Progenitor cell of endocrine pancreas (in vitro differentiated cells): ENCODE measurements around the gene PXT1. TPM values are rescaled to one million over a fixed set of nuclear protein-coding genes. Genes with fewer than 3 reads are reported as not detected.

Source experiments
- DNase-seq: peaks from one replicate; pipeline ENCODE4 v3.0.0; 2021; ENCODE audit warnings: low spot score; ENCODE audit not compliant: unreplicated experiment
- H3K27ac Mint-ChIP-seq: 2 replicates; pipeline ENCODE4 v1.8.0; 2021; ENCODE audit warnings: mild to moderate bottlenecking, moderate library complexity, mixed read lengths
- H3K27me3 Mint-ChIP-seq: 2 replicates; pipeline ENCODE4 v1.8.0; 2021; ENCODE audit warnings: mixed read lengths
- H3K36me3 Mint-ChIP-seq: 2 replicates; pipeline ENCODE4 v1.8.0; 2022; ENCODE audit warnings: mixed read lengths; ENCODE audit not compliant: insufficient read depth
- H3K4me1 Mint-ChIP-seq: 2 replicates; pipeline ENCODE4 v1.8.0; 2021; ENCODE audit warnings: low read depth, mixed read lengths
- H3K4me3 Mint-ChIP-seq: 2 replicates; pipeline ENCODE4 v1.8.0; 2021; ENCODE audit warnings: low read depth, mild to moderate bottlenecking, moderate library complexity, mixed read lengths
- H3K9me3 Mint-ChIP-seq: 2 replicates; pipeline ENCODE4 v1.8.0; 2021; ENCODE audit warnings: low read depth, mixed read lengths
- CTCF ChIP-seq: fragments of 200-600 bp; sonication (generic); IDR thresholded peaks from one replicate; pipeline ENCODE4 v1.5.0; 2021; ENCODE audit warnings: antibody characterized with exemption, mild to moderate bottlenecking; ENCODE audit not compliant: unreplicated experiment
- total RNA-seq: library from RNA; stranded (reverse); gene quantifications from 2 replicates; pipeline ENCODE4 v1.2.1, GENCODE V29; 2021

The PXT1 gene
- total RNA-seq, 1 donor from 2014 or later = not detected

- Mint-ChIP-seq H3K36me3 (no peaks in the 10 kb centered on the region), H3K27me3 (peaks cover 32% of the 10 kb centered on the region), H3K27ac (no peak overlapping the region), H3K9me3 (no peaks in the 10 kb centered on the region), H3K4me1 (peaks cover 4% of the 10 kb centered on the region), H3K4me3 (peak overlapping the region; percentile 53)
- peak; percentile 98 for TF ChIP-seq CTCF
- DNase-seq = peak; percentile 67
Observed at GRCh38 chr6:36340618-36341454, 101.8 kb downstream of the PXT1 start.

Other genes starting within 250 kb of the PXT1 start
- 65.8 and 73.1 TPM in 2 replicates for gene BRPF3, start 246.1 kb downstream of the PXT1 start, total RNA-seq
- gene PNPLA1, start 172.8 kb downstream of the PXT1 start, total RNA-seq = not detected in 2 replicates
- 0.07 and 0.10 TPM in 2 replicates for gene BNIP5, start 106.0 kb downstream of the PXT1 start, total RNA-seq
- not detected in 2 replicates for gene ETV7, start 55.2 kb downstream of the PXT1 start, total RNA-seq
- gene KCTD20, start 146 bp upstream of the PXT1 start, total RNA-seq = 26.3 and 27.0 TPM in 2 replicates
- gene STK38, start 104.6 kb upstream of the PXT1 start, total RNA-seq = 46.9 and 47.2 TPM in 2 replicates
- gene SRSF3, start 151.5 kb upstream of the PXT1 start, total RNA-seq = 427 and 442 TPM in 2 replicates
- gene CDKN1A, start 235.9 kb upstream of the PXT1 start, total RNA-seq = 12.4 and 24.5 TPM in 2 replicates